Ramos (cell line): ENCODE data around the gene MDFIC.
"Not testable (repeated sequence)": the region's sequence is repeated elsewhere in the genome, so short reads cannot be mapped to it uniquely, and the experiment has no call there.

Source experiments
- in situ Hi-C: fragments of 300-500 bp; cut with MboI; formaldehyde crosslinking; loops from one replicate; pipeline ENCODE4 v1.14.3; 2022; ENCODE audit warnings: low sequenced_read_pairs; ENCODE audit not compliant: unreplicated experiment

Gene MDFIC

GRCh38 chr7:114922026-114922651 lies at the start of gene MDFIC:
TSS of gene MDFIC (plus strand) at chr7:114922094. CDS start at chr7:114923034, 940 bp downstream.
- in situ Hi-C loops: no loop called here

- in situ Hi-C loops: no loop called here
Measured at GRCh38 chr7:114874170-114874569, 47.7 kb upstream of the MDFIC start.

- in situ Hi-C loops: no loop called here
Measured at GRCh38 chr7:114875186-114875585, 46.7 kb upstream of the MDFIC start.

GRCh38 chr7:114879554-114879953 lies 42.3 kb upstream of the MDFIC start:
- in situ Hi-C loops: no loop called here

GRCh38 chr7:114885836-114886235 lies 36.1 kb upstream of the MDFIC start:
- in situ Hi-C loops: no loop called here

GRCh38 chr7:114886241-114886640 lies 35.7 kb upstream of the MDFIC start:
- in situ Hi-C loops: no loop called here

GRCh38 chr7:114889116-114889515 lies 32.8 kb upstream of the MDFIC start:
- in situ Hi-C loops: not testable (repeated sequence)

GRCh38 chr7:114889646-114890285 lies 32.1 kb upstream of the MDFIC start:
- in situ Hi-C loops: no loop called here

- in situ Hi-C loops: no loop called here
Measured at GRCh38 chr7:114890561-114890960, 31.3 kb upstream of the MDFIC start.

GRCh38 chr7:114900127-114900526 lies 21.8 kb upstream of the MDFIC start:
- in situ Hi-C loops: no loop called here

GRCh38 chr7:114901771-114902170 lies 20.1 kb upstream of the MDFIC start:
- in situ Hi-C loops: no loop called here

- in situ Hi-C loops: no loop called here
Measured at GRCh38 chr7:114903131-114903530, 18.8 kb upstream of the MDFIC start.

GRCh38 chr7:114910787-114911186 lies 11.1 kb upstream of the MDFIC start:
- in situ Hi-C loops: no loop called here

- in situ Hi-C loops: no loop called here
Measured at GRCh38 chr7:114911411-114911810, 10.5 kb upstream of the MDFIC start.

GRCh38 chr7:114916261-114916892 lies 5.5 kb upstream of the MDFIC start:
- in situ Hi-C loops: no loop called here

GRCh38 chr7:114917211-114917839 lies 4.6 kb upstream of the MDFIC start:
- in situ Hi-C loops: no loop called here

- in situ Hi-C loops: no loop called here
Measured at GRCh38 chr7:114919587-114919986, 2.3 kb upstream of the MDFIC start.

GRCh38 chr7:114921631-114922025 lies 266 bp upstream of the MDFIC start:
- in situ Hi-C loops: no loop called here

- in situ Hi-C loops: no loop called here
Measured at GRCh38 chr7:114922652-114923402, 933 bp downstream of the MDFIC start.

- in situ Hi-C loops: no loop called here
Measured at GRCh38 chr7:114923403-114923713, 1.5 kb downstream of the MDFIC start.
